HG03460 (cell line): ENCODE measurements around the gene JKAMP.

Experiments
- ATAC-seq: cut with Tn5 transposase; IDR thresholded peaks from one replicate; pipeline ENCODE4 v1.9.1; 2021; ENCODE audit not compliant: unreplicated experiment

JKAMP gene

DNA sequence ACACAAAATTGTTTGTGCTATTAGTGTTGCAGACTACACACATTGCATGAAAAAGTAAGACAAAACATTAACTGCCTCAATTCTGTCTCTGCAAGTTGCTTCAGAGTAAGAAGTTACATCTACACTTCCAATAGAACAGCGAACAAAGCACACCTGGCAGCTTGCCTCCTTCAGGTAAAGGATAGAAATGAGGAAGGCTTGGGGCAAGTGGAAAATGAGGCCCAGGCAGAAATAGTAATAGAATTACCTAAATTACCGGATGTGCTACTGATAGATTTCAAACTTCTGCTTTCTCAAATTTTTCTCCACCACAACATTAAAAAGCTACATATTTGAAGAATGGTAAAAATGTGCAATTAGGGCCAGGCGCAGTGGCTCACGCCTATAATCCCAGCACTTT, 54.6 kb downstream of the JKAMP start:
- ATAC-seq, result no peak

DNA sequence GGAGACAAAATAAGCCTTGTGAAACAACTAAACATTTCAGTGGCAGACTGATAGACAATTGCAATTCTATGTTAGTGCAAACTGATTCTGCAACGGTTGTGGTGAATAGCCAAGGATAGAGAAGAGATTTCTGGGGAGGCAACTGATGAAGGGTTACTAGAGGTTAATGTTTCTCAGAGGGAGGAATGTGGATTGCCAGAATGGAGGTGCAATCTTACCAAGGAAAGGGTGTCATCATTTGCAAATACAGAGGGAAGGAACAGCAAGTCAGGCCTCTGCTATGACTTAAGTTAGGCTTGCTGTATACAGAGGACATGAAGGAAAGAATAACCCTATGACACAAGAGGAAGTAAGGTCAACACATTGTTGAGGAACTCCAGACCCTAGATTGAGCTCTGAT, 56.5 kb downstream of the JKAMP start:
- no peak for ATAC-seq

DNA sequence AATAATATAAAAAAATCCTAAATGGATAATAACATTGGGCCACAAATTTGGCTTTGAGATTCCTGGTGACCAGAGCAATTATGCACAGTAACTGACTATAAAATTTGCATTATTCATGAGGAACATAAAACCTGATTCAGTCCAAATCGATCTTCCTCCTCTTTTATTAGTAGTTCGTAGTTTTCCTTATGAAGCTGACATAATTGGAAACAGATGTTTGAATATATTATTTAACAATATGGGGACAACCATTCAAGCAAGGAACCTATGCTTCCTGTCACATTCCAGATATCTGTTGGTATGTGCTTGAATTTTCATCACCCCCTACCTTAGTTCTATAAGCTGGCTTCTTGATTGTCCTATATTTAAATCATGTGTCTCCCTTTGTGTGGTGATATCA, 57.4 kb downstream of the JKAMP start:
- ATAC-seq, result no peak

DNA sequence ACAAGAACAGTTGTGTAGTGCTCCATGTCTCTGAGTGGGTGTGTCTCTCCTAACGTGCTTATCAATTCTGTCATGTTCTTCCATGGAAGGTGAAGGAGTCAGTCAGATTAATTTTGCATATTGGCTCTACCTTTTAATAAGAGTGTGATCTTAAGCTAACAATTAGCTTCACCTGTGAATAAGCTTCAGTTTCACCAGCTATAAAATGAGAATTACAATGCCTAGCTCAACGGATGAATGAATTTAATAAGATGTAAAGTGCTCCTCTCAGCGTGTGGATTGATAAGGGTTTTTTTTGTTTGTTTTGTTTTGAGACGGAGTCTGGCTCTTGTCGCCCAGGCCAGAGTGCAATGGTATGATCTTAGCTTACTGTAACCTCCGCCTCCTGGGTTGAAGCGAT, 59.6 kb downstream of the JKAMP start:
- no peak for ATAC-seq

DNA sequence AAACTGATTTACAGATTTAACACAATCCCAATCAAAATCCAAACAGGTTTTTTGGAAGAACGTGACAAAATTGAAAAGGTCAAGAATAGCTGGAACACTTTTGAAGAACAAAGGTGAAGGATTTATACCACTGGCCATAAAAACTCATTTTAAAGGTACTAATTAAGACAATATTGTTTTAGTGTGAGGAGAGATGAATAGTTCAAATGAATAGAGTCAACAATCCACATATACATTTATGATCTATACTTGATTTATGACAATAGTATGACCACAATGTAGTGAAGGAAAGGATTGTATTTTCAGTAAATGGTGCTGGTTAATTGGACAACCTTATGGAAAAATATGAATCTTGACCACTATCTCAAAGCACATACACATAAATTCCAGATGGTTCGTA, 63.0 kb downstream of the JKAMP start:
- ATAC-seq, result no peak
